Mammary epithelial cell (primary cell): ENCODE data around the gene SH2D1B.

ENCODE experiments used
- CTCF ChIP-seq, 2 donors: IDR thresholded peaks in 1 of 2; conservative IDR thresholded peaks in 1 of 2; 2 replicates each; pipeline ENCODE4 v1.5.1; 2011 to 2012; ENCODE audit warnings: inconsistent platforms in 2 of 2, low read length in 2 of 2, mild to moderate bottlenecking in 2 of 2, control low read depth in 1 of 2, low read depth in 1 of 2; ENCODE audit not compliant: insufficient read depth in 1 of 2; ENCODE audit errors: extremely low read depth in 1 of 2
- EZH2 ChIP-seq: IDR thresholded peaks from 2 replicates; pipeline ENCODE4 v1.6.1; 2012; ENCODE audit warnings: low read length, inconsistent platforms, borderline replicate concordance

- TF ChIP-seq CTCF (conservative IDR thresholded peaks at IDR 0.05 in 1 of 2, IDR thresholded peaks at IDR 0.05 in 1 of 2; ENCODE audit: extremely low read depth in 1 of 2, insufficient read depth in 1 of 2, low read depth in 1 of 2, low read length in 2 of 2) (no peak), EZH2 (no peak)
These were observed 46.3 kb upstream of the SH2D1B start for GRCh38 chr1:162458236-162458635.
